Islet of Langerhans (tissue), 1 donor: ENCODE data around the gene SLC30A1.
"Not testable (repeated sequence)": the region's sequence is repeated elsewhere in the genome, so short reads cannot be mapped to it uniquely, and the experiment has no call there.

Experiments used
- FAIRE-seq: peaks from one replicate; lab custom pipeline; 2011; peaks lifted over from hg19 to GRCh38; lab: Jason Lieb, UNC

Gene SLC30A1

GRCh38 chr1:211583011-211583992 lies 4.3 kb upstream of the SLC30A1 start:
- no peak for FAIRE-seq

GRCh38 chr1:211581526-211581925 lies 2.6 kb upstream of the SLC30A1 start:
- FAIRE-seq: no peak

GRCh38 chr1:211580303-211580687 lies 1.3 kb upstream of the SLC30A1 start:
- FAIRE-seq: no peak

- FAIRE-seq: no peak
Measured at GRCh38 chr1:211579440-211580302, 710 bp upstream of the SLC30A1 start.

GRCh38 chr1:211577819-211578639 lies 932 bp downstream of the SLC30A1 start:
- no peak for FAIRE-seq

- no peak for FAIRE-seq
Measured at GRCh38 chr1:211577277-211577818, 1.6 kb downstream of the SLC30A1 start.

GRCh38 chr1:211576717-211577116 lies 2.2 kb downstream of the SLC30A1 start:
- FAIRE-seq: peak; percentile 21

GRCh38 chr1:211574705-211575104 lies 4.3 kb downstream of the SLC30A1 start:
- no peak for FAIRE-seq

- no peak for FAIRE-seq
Measured at GRCh38 chr1:211571998-211572397, 7.0 kb downstream of the SLC30A1 start.

GRCh38 chr1:211570378-211570777 lies 8.6 kb downstream of the SLC30A1 start:
- not testable (repeated sequence) for FAIRE-seq

GRCh38 chr1:211566431-211567025 lies 12.4 kb downstream of the SLC30A1 start:
- no peak for FAIRE-seq

- no peak for FAIRE-seq
Measured at GRCh38 chr1:211564084-211564483, 14.9 kb downstream of the SLC30A1 start.

GRCh38 chr1:211559222-211560010 lies 19.5 kb downstream of the SLC30A1 start:
- FAIRE-seq: no peak

- FAIRE-seq: no peak
Measured at GRCh38 chr1:211557894-211558625, 20.9 kb downstream of the SLC30A1 start.

- FAIRE-seq: no peak
Measured at GRCh38 chr1:211553549-211553948, 25.4 kb downstream of the SLC30A1 start.

- no peak for FAIRE-seq
Measured at GRCh38 chr1:211551638-211552460, 27.1 kb downstream of the SLC30A1 start.

- no peak for FAIRE-seq
Measured at GRCh38 chr1:211549092-211549711, 29.8 kb downstream of the SLC30A1 start.

- FAIRE-seq: no peak
Measured at GRCh38 chr1:211548321-211549091, 30.5 kb downstream of the SLC30A1 start.
